Jurkat, Clone E6-1 (cell line): Measurements from ENCODE around the gene CD81.
A peak's percentile ranks its signal among the peaks of the same experiment; 100 is the strongest.

Experiments
- DNase-seq: peaks from one replicate; pipeline ENCODE4 v3.0.0-alpha.2; 2011; ENCODE audit warnings: low read depth, low spot score
- H3K4me3 ChIP-seq: 2 replicates; pipeline ENCODE4 v1.5.1; 2011; ENCODE audit warnings: mild to moderate bottlenecking, low read length, control low read depth, moderate library complexity

Gene CD81

DNA sequence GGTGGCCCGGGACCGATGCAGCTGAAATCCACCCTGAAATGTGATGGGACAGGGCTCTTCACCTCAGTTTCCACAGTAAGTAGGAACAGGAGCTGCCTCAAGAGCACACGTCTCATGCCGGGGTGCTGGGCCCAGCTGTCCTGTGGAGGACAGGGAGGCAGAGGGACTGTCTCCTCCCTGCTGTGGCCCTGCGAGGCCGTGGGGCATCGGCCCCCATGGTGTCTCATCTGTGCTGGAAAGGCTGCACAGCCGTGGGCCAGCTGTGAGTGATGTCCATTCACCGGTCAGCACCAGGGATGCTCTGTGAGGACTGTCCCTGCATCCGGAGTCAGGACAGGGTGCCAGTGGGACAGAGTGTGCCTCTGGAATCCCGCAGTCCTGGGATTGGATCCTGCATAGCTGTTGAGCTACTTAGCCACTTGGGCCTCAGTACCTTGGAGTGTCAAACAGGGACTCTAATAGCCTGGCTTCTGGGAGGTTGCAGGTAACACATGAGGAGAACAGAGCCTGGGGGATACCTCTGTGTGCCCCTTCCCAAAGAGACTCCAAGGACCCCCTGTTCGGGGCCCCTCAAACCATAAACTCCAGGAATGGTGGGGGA lies 50.7 kb downstream of the CD81 start:
- DNase-seq: no peak
- no peak overlapping the region for H3K4me3 ChIP-seq

DNA sequence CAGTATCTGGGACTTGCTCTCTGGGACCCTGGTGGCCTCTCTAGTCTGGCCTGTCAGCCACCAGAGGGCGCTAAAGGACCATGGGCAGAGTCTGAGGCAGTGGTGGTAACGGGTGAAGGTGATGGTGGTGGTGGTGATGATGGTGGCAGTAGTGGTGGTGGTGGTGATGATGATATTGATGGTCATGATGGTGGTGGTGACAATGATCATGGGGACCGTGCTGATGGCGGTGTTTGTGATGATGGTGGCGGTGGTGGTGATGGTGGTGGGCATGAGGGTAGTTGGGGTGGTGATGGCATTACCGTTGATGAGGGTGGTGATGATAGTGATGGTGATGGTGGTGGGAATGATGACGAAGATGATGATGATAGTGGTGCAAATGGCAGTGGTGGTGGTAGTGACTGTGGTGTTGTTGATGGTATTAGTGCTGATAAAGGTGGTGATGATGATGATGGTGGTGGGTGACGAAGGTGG lies 51.2 kb downstream of the CD81 start:
- DNase-seq: peak; percentile 39
- no peak overlapping the region for H3K4me3 ChIP-seq

DNA sequence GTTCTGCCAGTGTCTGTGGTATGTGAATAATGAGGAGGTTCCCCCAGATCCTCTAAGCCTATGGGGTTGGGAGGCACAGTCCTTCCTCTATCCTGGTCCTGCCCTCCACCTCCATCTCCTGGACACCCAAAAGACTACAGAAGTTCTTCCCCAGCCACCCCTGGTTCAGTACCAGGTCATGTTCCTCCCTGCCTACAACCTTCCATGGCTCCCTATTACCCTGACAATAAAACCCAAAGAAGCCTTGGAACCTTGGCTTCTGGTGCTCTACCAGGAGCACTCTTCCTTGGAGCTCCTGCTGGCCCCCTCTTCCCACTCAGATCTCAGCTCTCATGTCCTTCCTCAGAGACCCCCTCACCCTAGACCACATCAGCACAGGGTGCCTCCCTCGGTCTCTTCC lies 54.3 kb downstream of the CD81 start:
- DNase-seq: no peak
- no peak overlapping the region for H3K4me3 ChIP-seq

DNA sequence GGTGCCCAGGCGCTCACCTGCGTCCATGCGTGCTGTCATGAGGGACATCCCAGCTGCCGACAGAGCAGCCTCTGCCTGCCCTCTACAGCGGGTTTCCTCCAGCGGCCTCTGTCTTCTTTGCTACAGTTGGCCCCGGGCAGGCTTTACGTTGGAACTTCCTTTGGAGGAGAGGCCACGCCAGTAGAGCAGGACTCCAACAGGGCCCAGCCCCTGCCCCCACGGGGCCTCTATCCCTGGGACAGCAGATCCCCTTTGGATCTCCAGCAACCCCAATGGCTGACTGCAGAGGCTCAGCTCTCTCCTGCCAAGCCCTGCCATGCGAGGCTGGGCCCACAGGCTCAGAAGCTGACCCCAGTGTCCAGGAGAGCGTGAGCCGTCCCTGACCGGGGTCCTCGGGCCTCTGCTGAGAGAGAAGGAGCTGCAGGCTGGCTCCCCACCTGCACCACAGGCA lies 55.1 kb downstream of the CD81 start:
- no peak for DNase-seq
- no peak overlapping the region for H3K4me3 ChIP-seq

DNA sequence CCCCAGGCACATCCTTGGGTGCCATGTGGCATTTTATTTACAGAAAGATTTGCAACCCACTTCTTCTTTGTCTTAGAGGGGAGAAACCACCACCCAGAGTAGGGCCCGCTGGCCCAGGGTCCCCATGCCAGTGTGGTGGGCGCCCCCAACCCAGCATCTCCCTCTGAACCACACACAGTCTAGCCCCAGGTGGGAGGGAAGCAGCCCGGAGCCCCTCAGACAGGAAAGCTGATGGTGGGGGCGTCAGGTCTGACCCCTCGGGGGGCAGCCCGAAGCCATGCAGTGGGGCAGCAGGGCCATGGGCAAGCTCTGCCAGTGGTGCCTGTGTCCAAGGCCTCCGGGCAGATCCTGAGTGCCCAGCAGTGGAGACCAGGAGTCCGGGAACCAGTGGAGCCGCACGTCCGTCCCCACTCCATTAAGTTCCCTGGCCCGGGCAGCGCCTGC lies 55.5 kb downstream of the CD81 start:
- DNase-seq: no peak
- no peak overlapping the region for H3K4me3 ChIP-seq

DNA sequence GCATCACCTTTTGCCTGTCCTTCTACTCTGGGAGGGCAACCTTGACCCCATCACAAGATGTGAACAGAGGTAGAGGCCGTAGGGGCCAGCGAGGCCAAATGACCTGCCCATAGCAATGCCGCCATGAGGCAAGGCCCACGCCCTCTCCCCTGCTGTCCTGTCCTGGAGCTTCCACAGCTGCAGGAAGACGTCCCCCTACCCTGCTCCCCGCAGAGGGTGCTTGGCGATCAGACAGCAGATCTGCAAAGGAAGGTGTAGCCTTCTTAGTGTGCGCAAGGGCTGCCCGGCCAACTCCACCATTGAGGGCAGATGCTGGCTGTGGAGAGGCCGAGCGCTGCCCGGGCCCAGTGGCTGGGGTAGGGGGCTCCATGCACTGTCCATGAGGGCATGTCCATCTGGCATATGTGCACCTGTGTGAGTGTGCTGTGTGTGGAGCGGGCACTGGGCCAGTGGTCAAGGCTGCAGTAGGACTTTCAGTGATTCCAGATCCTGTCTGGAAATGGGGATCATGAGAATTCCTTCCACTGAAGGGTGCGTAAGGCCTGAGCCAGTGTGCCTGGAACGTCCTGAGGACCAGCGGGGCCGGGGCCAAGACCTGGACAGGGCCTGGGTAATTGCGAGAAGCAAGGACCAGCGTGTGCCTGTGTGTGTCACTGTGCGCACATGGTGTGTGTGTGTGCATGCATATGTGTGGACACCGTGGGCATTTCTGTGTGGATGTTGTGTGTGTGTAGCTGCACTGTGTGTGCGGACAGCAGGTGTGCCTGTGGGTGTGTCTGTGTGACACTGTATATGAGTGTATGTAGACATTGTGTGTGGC lies 56.2 kb downstream of the CD81 start:
- no peak overlapping the region for H3K4me3 ChIP-seq
- no peak for DNase-seq

DNA sequence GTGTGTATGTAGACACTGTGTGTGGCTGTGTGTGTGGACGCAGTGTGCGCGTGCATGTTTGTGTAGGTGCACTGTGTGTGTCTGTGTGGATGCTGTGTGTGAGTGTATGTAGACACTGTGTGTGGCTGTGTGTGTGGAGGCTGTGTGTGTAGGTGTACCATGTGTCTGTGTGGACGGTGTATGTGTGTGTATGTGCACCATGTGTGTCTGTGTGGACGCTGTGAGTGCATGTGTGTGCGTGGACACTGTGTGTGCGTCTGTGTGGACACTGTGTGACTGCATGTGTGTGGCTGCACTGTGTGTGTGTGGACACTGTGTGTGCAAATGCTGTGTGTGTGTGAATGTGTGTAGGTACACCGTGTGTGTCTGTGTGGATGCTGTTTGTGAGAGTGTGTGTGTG lies 56.9 kb downstream of the CD81 start:
- H3K4me3 ChIP-seq: no peak overlapping the region
- no peak for DNase-seq

DNA sequence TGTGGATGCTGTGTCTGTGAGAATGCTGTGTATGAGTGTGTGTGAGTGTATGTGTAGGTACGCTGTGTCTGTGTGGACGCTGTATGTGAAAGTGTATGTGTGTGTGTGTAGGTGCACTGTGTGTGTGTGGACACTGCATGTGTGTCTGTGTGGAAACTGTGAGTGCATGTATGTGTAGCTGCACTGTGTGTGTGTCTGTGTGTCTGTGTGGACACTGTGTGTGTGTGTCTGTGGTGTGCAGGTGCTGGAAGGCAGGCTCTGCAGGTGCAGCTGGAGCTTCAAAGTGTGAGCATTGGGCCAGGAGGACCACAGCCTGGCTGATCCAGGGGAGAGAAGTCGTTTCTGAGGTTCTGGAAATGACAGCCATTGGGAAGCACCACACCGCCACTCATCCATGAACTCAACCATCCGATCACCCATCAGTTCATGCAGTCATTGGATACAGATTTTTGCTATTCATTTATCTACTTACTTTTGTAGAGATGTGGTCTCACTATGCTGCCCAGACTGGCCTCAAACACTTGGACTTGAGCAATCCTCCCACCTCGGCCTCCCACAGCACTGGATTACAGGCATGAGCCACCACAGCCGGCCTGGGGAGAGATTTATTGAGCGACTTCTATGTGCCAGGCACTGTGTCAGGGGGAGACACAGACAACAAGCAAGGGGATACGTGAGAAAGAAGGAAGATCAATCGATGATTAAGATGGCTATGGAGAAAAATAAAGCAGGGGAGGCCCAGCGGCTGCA lies 57.6 kb downstream of the CD81 start:
- H3K4me3 ChIP-seq: no peak overlapping the region
- DNase-seq: no peak

DNA sequence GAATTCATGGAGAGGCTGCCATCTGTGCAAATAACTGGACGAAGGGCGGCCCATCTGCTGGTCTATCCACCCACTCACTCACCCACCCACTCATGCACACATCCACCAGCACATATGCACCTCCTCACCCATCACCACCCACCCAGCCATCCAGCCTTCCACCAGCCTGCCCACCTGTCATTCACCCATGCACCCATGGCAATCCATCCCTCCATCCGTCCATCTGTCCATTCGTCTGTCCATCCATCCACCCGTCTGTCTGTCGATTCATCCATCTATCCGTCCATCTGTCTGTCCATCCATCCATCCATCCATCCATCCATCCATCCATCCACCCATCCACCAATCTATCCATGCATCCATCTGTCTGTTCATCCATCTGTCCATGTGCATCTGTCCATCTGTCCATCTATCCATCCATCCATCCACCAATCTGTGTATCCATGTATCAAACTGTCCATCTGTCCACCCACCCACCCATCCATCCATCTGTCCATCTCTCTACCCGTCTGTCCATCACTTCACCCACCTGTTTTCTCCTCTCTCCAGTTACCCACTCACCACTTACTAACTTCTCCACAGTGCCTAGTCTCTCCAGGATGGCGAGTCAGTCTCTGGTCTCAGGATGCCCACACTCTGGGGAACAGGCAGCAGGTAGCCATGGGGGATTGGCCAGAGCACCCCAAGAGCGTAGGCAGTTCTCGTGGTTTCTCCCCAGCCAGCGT lies 58.3 kb downstream of the CD81 start:
- DNase-seq: no peak
- no peak overlapping the region for H3K4me3 ChIP-seq

DNA sequence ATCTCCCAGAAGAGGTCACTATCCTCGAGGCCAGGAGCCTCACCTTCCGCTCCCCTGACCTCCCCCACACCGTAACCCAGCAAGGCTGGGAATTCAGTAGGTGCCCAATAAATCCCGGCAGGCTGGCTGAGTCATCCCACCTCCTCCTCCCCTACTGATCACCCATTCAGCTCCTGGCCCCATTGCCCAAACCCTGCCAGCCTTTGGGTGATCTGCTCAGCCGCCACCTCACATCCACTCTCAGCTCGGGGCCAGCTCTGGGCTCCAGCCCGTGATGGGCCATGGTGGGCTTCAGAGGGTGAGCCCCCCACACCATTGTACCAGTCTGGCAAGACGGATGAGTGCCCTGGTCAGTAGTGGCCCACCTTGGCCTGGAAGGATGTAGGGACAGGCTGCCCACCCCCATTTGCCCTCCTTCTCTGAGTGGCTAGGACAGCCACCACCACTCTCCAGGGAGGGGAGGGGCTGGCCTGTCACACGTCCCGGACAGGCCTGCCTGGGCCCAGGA lies 59.0 kb downstream of the CD81 start:
- H3K4me3 ChIP-seq: no peak overlapping the region
- DNase-seq: no peak

DNA sequence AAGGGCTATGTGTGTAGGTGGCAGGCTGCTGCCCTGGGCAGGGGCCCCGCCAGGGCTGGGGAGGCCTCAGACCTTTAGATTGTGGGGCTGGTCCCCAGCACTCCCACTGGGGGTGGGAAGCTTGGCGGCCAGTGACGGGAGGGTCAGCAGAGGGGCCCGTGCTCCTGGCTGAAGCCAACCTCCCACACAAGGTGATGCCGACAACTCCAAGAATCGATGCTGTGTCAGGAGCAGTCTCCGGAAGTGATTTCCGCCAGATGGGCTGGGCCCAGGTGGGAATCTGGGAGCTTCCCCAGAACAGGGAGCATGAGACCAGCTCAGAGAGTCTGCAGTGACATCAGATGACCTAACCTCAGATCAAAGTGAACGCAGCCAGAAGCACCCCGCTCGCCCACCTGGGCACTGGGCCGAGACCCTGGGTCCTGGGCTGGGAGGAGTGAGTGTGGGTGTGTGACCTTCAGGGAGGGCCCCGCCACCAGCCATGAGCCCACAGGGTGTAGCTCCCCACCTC lies 59.5 kb downstream of the CD81 start:
- DNase-seq: no peak
- H3K4me3 ChIP-seq: no peak overlapping the region

DNA sequence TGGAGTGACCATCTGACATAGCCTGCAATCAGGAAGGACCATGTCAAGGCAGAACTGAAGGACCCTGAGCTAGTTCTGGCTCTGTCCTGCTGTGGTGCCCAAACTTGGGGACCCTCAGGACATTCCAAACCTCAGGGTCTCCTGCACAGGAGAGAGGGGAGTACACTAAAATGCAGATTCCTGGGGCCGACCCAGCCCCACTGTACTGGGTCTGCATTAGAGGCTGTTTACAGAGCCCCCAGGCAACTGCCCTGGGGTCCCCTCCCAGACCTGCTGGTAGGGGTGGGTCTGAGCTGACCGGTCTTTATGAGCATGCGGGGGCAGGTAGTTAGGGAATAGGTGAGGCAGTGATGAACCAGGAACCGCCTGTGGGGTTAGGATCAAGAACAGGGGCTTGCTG lies 60.4 kb downstream of the CD81 start:
- no peak for DNase-seq

DNA sequence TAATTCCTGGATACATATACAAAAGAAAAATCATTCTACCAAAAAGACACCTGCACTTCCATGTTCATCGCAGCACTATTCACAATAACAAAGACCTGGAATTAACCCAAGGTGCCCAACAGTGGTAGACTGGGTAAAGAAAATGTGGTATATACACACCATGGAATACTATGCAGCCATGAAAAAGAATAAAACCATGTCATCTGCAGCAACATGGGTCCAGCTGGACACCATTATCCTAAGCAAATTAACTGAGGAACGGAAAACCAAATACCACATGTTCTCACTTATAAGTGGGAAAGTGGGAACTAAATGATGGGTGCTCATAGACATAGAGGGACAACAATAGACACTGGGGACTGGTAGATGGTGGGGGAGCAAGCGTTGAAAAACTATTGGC lies 62.7 kb downstream of the CD81 start:
- H3K4me3 ChIP-seq: no peak overlapping the region
- DNase-seq: no peak

More for the DNA sequence above, 60.4 kb downstream of the CD81 start:
- H3K4me3 ChIP-seq: no peak overlapping the region

DNA sequence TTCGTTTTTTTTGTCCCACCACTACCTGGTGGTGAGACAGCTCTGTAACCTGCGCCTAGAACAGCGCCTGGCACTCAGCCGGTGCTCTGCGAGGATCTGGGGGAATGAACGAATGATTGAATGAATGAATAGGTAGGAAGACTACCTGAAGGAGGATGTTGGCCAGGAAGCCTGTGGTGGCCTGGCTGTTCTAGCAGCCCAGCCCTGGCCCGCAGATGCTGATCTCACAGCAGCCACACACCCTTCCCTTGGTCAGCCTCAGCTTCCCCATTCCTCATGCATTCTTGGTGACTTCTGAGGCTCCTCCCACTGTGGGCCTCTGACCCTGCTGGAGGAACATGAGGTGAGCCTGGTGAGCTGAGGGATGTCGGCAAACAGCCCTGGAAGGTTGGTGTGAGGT lies 63.5 kb downstream of the CD81 start:
- no peak overlapping the region for H3K4me3 ChIP-seq
- DNase-seq: no peak

DNA sequence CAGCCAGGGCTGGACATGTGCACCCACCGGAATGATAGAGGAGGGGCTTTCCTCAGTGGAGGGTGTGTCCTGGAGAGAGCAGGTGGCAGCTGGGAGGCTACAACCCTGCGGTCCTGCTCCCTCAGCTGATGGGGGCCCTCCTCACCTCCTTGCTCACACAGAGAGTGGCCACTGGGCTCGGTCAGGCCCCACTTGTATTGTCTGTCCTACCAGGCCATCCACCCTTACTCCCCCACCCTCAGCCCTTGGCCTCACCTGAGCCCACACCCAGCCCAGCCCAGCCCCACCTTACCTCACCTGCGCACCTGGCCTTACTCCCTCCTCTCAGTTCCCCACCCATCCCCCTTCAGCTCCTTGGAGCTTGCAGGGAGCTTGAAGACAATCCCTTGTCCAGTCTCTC lies 64.1 kb downstream of the CD81 start:
- DNase-seq: no peak
- H3K4me3 ChIP-seq: no peak overlapping the region

DNA sequence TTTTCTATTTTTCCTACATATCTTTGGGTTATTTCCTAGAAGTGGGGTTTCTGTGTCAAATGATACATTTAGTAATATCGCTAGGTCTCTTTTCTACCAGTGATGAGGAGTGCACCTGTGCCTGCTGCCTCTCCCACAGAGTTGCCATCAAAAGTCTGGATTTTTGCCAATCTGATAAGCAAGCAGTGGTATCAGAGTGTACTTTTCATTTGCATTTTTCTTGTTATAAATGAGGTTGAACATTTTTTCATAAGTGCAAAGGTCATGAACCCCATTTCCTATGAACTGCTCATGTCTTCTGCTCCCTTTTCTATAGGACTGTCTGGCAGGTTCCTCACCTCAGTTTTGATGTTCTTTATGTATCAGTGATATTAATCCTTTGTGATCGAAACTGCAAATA lies 65.5 kb downstream of the CD81 start:
- no peak overlapping the region for H3K4me3 ChIP-seq
- DNase-seq: peak; percentile 89

DNA sequence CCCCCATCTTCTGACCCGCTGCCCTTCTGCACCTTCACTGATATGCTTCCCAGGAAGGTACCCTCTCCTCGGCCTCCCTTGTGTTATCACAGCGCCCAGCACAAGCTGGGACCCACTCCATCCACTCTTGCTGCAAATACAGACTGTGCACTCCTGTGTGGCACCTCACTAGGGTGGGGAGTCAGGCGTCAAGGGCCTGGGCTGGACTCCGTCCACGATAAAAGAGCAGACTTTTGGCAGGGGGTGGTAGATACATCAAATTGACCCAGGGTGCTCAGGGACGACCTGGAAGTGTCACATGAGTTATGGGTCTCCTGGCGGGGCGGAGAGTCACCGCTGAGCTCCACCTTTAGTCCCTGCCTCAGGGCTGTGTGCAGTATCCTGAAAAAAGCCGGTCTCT lies 66.3 kb downstream of the CD81 start:
- no peak for DNase-seq
- H3K4me3 ChIP-seq: no peak overlapping the region

DNA sequence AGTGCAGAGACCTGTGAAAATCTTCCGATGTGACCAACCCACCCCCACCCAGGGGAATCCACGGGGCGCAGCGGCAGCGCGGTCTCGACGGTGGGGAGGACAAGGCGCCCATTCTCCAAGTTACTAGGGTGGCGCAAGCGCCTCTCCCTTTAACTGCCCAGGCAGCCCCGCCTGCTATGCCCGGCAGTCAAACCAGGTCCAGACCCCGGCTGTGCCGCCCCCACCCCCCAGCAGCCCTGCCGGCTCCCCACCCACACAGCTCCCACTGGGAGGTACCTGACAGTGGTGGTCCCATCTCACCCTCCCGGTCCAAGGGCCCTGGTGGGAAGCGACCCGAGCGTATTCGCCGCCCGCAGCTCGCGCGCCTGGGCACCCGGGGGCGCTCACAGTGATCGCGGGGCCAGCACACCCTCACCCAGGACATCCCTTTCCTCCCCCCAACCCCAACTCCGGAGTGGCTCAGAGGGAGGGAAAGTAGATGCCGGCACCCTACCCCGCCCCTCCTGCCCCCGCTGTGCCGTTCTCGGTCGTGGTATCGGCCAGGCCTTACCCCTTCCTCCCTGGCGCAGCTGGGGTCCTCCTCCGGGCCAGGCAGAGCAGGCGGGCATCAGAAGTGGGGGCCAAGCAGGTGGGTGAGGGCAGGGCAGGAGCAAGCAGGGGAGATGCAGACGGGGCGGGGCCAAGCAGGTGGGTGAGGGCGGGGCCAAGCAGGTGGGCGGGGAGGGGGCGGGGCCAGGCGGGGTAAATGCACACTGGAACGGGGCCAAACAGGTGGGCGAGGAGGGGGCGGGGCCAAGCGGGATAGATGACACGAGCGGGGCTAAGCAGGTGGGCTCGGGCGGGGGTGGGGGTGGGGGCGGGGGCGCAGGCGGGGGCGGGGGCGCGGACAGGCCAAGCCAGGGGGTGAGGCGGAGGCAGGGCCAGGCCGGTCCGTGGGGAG lies 67.0 kb downstream of the CD81 start, which contains the start of gene TRPM5:
Gene TRPM5 (minus strand): TSS at position 634 of the 940 bp plus-strand sequence. CDS start 21,478 bp downstream, outside the sequence.
- DNase-seq: no peak
- H3K4me3 ChIP-seq: no peak within 1 kb of the TSS
